Spinal cord (tissue), 10 donors: ENCODE measurements around the gene GALNT9. TPM values are rescaled to one million over a fixed set of nuclear protein-coding genes. Genes with fewer than 3 reads are reported as not detected.

Experiments
- DNase-seq, 6 donors: peaks; one replicate each; pipeline versions ENCODE4 v3.0.0 to v3.0.0-alpha.2; 2013 to 2015; ENCODE audit warnings: low spot score in 6 of 6, low read depth in 4 of 6
- H3K27ac ChIP-seq: one replicate; pipeline ENCODE4 v1.5.1; 2013; ENCODE audit warnings: low read depth, low read length, control low read depth
- H3K27me3 ChIP-seq: one replicate; pipeline ENCODE4 v1.6.1; 2013; ENCODE audit warnings: low read length; ENCODE audit not compliant: control insufficient read depth, insufficient read depth
- H3K36me3 ChIP-seq: one replicate; pipeline ENCODE4 v1.6.1; 2013; ENCODE audit warnings: low read length; ENCODE audit not compliant: control insufficient read depth, insufficient read depth
- H3K4me1 ChIP-seq: one replicate; pipeline ENCODE4 v1.6.1; 2013; ENCODE audit warnings: low read length; ENCODE audit not compliant: control insufficient read depth, insufficient read depth
- H3K4me3 ChIP-seq: one replicate; pipeline ENCODE4 v1.5.1; 2013; ENCODE audit warnings: low read depth, low read length, control low read depth
- H3K9me3 ChIP-seq: one replicate; pipeline ENCODE4 v1.6.1; 2013; ENCODE audit warnings: low read length; ENCODE audit not compliant: control insufficient read depth, insufficient read depth
- WGBS: methylation state at CpG from one replicate; pipeline ENCODE4 v1.1.5; 2013; ENCODE audit warnings: missing lambda C conversion rate; ENCODE audit not compliant: insufficient coverage; 5-methylcytosine and 5-hydroxymethylcytosine counted together
- polyA plus RNA-seq, 2 donors: library from polyadenylated mRNA; unstranded; fragments of 120-200 nt; gene quantifications; one replicate each; pipeline ENCODE4 v1.2.1, GENCODE V29; 2013; ENCODE audit not compliant: insufficient read length in 2 of 2
- total RNA-seq, 2 donors: library from RNA; depleted of rRNA in 1 of 2; stranded (reverse); fragments of 120-200 nt in 1 of 2; fragments of >200 nt in 1 of 2; gene quantifications; one replicate each; pipeline versions ENCODE4 v1.2.3 to v1.2.4, GENCODE V29; 2013 to 2014
- donor health status: healthy.

The GALNT9 gene
- total and polyA plus RNA-seq, 4 donors, result 9.5 to 36.0 (median 27.1) TPM

DNA sequence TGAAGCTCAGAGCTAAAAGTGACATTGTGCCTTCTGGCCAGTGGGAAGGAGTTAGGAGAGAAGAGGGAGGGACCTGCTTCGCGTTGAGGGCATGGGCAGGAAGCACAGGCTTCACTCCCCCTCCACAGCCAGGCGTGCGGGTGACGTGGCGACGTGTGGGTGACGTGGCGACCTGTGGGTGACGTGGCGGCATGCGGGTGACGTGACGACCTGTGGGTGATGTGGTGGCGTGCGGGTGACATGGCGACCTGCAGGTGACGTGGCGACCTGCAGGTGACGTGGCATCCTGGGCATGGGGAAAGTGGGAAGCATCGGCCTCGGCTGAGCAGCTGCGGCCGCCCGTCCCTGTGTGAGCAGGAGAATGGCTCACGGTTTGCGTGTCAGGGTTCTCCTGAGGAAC lies 8.2 kb upstream of the GALNT9 start:
- DNase-seq, result no peak
- Histone ChIP-seq H3K4me1 (peaks cover 17% of the 10 kb centered on the region), H3K27me3 (no peaks in the 10 kb centered on the region), H3K4me3 (no peak overlapping the region), H3K9me3 (no peaks in the 10 kb centered on the region), H3K36me3 (no peaks in the 10 kb centered on the region), H3K27ac (no peak overlapping the region)
- 95% methylated on average over 16 of the region's 27 CpGs for WGBS

DNA sequence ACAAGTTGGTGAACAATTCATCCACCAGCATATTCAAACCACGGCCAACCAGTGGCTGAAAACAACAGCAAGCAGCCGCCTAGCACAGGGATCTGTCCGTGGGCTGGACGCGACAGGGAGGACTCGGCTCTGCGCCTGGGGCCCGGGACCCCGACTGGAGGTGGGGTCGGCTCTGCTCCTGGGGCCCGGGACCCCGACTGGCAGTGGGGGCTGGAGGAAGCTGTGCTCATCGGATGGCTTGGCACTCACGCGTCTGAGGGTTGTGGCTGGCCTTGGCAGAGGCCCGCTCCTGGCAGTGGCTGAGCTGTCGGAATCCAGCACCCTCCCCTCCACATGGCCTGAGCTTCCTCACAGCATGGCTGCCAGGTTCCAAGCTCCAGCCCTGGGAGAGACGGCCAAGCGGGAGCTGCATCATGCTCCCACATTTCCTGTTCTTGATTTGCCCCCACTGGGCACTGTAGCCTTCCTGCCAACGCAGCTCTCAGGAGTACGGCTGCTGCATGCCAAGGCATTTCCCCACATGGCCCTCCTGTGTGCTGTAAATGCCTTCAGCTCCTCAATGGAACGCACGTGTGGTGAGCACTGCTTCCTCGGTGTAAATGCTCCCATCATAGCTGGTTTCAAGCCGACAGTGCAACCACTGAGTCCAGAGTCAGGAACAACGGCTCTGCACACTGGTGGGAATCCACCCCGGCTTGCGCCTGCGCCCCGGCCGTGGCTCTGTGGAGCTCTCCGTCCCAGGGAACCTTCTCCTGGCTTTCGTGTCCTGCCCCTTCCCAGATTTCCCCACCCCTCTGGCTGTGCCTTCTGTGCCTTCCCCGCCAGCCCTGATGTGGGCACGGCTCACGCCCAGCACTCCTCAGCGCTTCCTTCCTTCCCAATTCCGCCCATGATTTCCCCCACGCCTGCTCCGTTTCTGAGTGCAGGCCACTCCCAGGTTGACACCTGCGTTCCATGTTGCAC lies 7.3 kb upstream of the GALNT9 start:
- no peak overlapping the region for H3K4me3 ChIP-seq
- peaks cover 17% of the 10 kb centered on the region for H3K4me1 ChIP-seq
- H3K27me3 ChIP-seq, result no peaks in the 10 kb centered on the region
- DNase-seq, result peak in 1 of 6 donors; percentile 45
- 73% methylated on average over 41 of the region's 41 CpGs for WGBS
- H3K27ac ChIP-seq, result no peak overlapping the region
- H3K36me3 ChIP-seq, result no peaks in the 10 kb centered on the region
- H3K9me3 ChIP-seq, result no peaks in the 10 kb centered on the region

DNA sequence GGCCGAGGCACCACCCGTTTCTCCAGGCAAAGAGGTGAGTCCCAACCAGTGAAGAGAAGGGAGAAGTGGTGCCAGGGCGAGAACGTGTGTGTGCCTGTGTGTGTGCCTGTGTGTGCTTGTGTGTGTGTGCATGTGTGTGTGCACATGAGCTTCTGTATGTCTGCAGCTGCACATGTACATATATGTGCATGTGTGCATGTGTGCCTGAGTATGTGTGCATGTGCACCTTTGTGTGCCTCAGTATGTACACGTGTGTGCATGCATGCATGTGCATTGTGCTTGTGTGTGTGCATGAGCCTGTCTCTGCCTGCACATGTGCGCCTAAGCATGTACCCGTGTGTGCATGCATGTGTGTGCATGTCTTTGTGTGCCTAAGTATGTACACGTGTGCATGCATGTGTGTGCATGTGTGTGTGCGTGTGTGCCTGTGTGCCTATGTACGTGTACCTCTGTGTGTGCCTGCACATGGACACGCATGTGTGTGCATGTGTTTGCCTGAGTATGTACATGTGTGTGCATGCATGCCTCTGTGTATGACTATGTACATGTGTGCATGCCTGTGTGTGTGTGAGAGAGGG lies 5.9 kb upstream of the GALNT9 start:
- Histone ChIP-seq H3K4me3 (no peak overlapping the region), H3K27ac (no peak overlapping the region), H3K27me3 (peaks cover 4% of the 10 kb centered on the region), H3K36me3 (no peaks in the 10 kb centered on the region), H3K9me3 (no peaks in the 10 kb centered on the region), H3K4me1 (peaks cover 18% of the 10 kb centered on the region)
- WGBS, result 92% methylated on average over 11 of the region's 11 CpGs
- DNase-seq, result no peak

GRCh38 chr12:132333766-132334165 lies 4.4 kb upstream of the GALNT9 start:
- H3K9me3 ChIP-seq, result no peaks in the 10 kb centered on the region
- no peak overlapping the region for H3K4me3 ChIP-seq
- H3K36me3 ChIP-seq, result no peaks in the 10 kb centered on the region
- no peak for DNase-seq
- H3K4me1 ChIP-seq, result peaks cover 27% of the 10 kb centered on the region
- peaks cover 14% of the 10 kb centered on the region for H3K27me3 ChIP-seq
- 71% methylated on average over 20 of the region's 26 CpGs for WGBS
- no peak overlapping the region for H3K27ac ChIP-seq

- 83% methylated on average over 12 of the region's 13 CpGs for WGBS
- Histone ChIP-seq H3K4me3 (no peak overlapping the region), H3K27ac (no peak overlapping the region), H3K36me3 (no peaks in the 10 kb centered on the region), H3K27me3 (peaks cover 19% of the 10 kb centered on the region), H3K4me1 (peaks cover 32% of the 10 kb centered on the region), H3K9me3 (no peaks in the 10 kb centered on the region)
- DNase-seq, result no peak
Observed at GRCh38 chr12:132333273-132333672, 3.9 kb upstream of the GALNT9 start.

- peaks cover 37% of the 10 kb centered on the region for H3K27me3 ChIP-seq
- DNase-seq, result no peak
- WGBS, result 90% methylated on average over 5 of the region's 5 CpGs
- no peaks in the 10 kb centered on the region for H3K9me3 ChIP-seq
- peaks cover 40% of the 10 kb centered on the region for H3K4me1 ChIP-seq
- H3K27ac ChIP-seq, result no peak overlapping the region
- no peak overlapping the region for H3K4me3 ChIP-seq
- peaks cover 2% of the 10 kb centered on the region for H3K36me3 ChIP-seq
Observed at GRCh38 chr12:132330549-132330881, 1.1 kb upstream of the GALNT9 start.

- H3K4me1 ChIP-seq, result peaks cover 40% of the 10 kb centered on the region
- peak overlapping the region; percentile 12 for H3K4me3 ChIP-seq
- H3K36me3 ChIP-seq, result peaks cover 7% of the 10 kb centered on the region
- 6% methylated on average over 36 of the region's 49 CpGs for WGBS
- H3K27ac ChIP-seq, result no peak overlapping the region
- H3K27me3 ChIP-seq, result peaks cover 37% of the 10 kb centered on the region
- no peaks in the 10 kb centered on the region for H3K9me3 ChIP-seq
- DNase-seq, result no peak
Observed at GRCh38 chr12:132329720-132330548, 545 bp upstream of the GALNT9 start.

DNA sequence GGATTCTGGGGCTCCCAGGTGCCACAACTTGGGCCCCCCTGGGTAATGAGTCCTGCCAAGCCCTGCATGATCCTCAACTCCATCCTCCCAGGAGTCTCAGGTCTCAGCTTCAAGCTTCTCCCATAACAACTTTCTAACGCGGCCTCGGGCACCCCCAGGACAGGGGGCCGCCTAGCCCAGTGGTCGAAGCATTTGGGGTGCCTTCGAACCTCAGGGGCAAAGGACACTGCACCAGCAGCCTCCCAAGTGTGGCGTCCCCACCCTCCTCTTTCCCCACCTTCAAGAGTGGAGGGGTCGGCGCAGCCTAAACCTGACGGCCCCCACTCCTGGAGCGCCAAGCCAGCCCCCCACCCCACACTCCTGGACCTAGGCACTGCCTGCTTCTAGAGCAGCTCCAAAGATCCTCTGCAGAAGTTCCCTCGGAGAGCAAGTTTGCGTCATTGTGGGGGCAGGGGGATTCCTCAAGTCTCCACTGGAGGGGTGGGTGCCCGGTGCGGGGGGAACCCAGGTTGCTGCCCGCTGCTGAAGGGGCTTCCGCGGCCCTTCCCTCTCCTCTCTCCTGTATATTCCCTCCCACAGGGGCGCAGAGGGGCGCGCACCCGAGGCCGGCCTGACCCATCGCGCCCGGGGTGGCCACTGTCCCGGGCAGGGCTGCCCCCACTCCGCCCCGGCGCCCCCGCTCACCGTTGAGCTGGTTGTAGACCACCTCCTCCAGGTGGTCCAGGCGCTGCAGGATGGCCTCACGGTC lies 933 bp downstream of the GALNT9 start:
- Histone ChIP-seq H3K27ac (no peak overlapping the region), H3K4me3 (peak overlapping the region; percentile 18), H3K9me3 (no peaks in the 10 kb centered on the region), H3K4me1 (peaks cover 39% of the 10 kb centered on the region), H3K27me3 (peaks cover 37% of the 10 kb centered on the region), H3K36me3 (peaks cover 15% of the 10 kb centered on the region)
- 39% methylated on average over 31 of the region's 34 CpGs for WGBS
- DNase-seq, result no peak
